Activated CD4-positive, CD25-positive, alpha-beta regulatory T cell treated with anti-CD3 and anti-CD28 coated beads, Interleukin-2, amount 50 U/mL, for 24 hours (primary cell): ENCODE data around the gene CSMD2.

Source experiments
- ATAC-seq, 2 donors: fragments of 150-1000 bp; cut with Tn5 transposase; one replicate each; pipeline ENCODE4 v1.10.0; 2021; ENCODE audit warnings: mild to moderate bottlenecking in 1 of 2, moderate library complexity in 1 of 2

The CSMD2 gene

DNA sequence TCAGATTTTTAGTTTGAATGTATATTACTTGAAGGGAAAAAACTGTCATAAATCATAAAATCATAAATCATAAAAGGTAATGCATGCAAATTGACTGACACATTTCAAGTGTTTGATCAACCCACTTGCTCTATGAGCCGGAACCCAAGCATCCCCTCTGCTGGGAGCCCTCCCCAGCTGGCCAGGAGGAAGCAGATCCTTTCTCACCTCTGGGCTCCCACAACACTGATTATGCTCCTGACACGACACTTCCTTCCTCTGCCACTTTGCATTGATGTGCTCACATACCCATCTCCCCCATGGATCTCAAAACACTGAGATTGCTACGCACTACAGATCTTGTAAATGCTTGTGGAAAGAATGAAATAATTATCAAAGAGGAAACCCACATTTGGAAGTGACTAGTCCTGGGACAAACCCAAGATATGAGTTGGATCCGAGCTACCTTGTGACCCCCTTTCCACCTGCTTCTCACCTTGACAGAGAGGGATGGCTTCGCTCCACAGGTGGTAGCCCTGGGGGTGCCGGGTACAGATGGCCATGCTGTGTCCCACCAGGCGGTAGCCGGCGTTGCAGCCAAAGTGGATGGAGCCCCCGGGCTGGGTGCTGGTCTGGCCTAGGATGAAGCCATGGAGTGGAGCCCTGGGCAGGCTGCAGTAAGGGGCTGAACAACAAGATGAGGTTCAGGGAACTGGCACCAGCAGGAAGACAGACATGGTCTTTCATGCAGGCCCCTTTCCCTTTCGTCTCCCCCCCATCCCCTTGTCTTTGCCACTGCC lies 588.0 kb downstream of the CSMD2 start:
- no peak for ATAC-seq

GRCh38 chr1:33575324-33575879 lies 589.6 kb downstream of the CSMD2 start:
- ATAC-seq = no peak

DNA sequence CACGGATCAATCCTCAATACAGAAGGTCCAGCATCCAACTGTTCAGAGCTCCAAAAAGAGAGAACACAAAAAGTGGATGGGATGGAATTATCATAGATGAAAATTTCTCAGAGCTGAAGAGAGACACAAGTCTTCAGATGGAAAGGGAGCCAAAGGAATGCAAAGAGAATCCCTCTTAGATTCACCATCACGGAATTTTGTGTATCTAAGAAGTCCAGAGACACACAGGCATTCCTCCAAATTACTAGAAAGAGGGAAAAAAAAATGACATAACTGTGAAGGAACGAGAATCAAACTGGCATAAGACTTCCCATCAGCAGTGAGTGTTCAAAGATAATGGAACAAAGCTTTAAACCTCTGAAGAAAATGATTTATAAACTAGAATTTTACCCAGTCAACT lies 591.4 kb downstream of the CSMD2 start:
- no peak for ATAC-seq

GRCh38 chr1:33572387-33572786 lies 592.6 kb downstream of the CSMD2 start:
- ATAC-seq = no peak

DNA sequence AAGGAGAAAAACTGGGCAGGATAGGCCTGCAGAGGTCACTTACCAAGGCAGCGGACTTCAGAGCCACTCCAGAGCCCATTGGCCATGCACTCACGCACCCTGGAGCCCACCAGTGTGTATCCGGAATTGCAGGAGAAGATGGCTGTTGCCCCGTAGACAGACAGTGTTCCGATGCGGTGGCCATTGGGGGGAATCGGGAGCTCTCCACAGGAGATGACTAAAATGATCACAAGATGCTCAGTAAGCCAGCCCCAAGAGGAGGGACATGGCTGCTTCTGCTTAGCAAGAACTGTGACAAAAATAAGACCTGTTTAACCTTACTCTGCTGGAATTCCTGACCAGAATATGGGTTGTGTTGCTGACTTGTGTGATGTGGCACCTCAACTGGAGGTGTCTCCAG lies 595.7 kb downstream of the CSMD2 start:
- ATAC-seq = no peak

- no peak for ATAC-seq
Measured at GRCh38 chr1:33563699-33564098, 601.3 kb downstream of the CSMD2 start.

- no peak for ATAC-seq
Measured at GRCh38 chr1:33562563-33562962, 602.5 kb downstream of the CSMD2 start.

DNA sequence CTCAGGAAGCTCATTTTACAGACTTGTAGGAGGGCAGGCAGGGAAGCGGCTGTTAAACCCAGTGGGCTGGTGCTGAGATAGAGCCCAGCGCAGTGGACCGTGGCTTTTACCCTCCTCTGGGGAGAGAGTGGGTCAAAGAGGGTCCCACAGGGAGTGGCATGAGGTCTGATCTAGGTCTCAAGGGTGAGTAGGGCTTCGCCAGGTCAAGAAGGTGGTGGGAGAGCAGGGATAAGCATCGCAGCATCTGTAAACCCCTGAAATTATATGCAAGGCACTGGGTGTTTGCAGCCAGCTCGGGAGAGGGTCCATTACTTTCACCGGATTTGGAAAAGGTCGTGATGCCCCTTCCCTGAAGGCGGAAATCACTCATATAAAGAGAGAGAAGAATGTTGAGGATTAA lies 603.5 kb downstream of the CSMD2 start:
- ATAC-seq = no peak

DNA sequence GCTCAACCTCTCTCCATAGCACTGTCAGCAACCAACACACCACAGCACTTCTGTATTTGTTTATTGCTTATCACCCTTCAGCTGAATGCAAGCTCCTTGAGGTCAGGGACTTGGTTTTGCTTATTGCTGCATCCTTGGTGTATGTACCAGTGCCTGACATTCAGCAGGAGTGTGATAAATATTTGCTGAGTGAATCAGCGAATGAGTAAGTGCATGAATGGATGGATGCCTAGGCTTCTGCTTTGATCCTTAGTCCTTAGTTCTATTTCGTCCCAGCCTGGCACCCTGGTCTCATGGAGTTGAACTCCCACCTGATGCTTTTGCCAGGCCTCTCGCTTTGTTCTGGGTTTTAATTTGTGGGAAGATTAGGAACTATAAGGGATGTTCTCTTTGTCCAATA lies 604.4 kb downstream of the CSMD2 start:
- no peak for ATAC-seq

DNA sequence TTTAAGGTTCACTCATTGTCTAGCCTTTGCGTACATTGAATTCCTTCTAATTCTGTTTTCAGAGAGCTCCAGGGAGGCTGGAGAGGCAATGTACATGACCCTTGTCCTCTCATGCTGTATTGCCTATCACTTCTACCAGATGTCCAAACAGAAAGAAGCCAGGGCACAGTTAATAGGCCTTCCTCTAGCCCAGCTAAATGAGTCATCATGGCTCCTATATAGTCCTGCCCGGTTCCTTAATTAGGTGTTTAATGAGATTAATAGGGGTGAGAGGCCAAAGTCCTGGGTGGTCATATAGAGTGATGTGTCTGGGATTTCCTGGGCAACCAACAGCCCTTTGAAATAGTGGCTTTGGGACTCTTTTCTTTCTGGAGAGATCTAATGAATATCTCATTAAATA lies 616.3 kb downstream of the CSMD2 start:
- no peak for ATAC-seq

GRCh38 chr1:33548319-33548718 lies 616.7 kb downstream of the CSMD2 start:
- no peak for ATAC-seq

DNA sequence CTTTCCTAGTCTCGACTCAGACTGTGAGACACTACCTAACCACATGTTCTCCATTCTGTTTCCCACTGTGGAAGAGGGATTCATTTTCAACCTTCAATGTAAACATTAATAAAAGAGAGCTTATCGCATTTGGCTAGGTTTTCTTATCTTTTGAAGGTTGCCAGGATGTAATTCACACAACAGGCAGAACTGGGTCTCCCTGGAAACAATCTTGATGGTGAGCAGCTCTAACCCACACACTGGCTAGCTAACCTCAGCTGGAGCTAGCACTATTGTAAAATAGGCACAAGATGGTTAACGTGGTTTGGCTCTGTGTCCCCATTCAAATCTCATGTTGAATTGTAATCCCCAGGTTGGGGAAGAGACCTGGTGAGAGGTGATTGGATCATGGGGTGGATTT lies 617.5 kb downstream of the CSMD2 start:
- no peak for ATAC-seq

DNA sequence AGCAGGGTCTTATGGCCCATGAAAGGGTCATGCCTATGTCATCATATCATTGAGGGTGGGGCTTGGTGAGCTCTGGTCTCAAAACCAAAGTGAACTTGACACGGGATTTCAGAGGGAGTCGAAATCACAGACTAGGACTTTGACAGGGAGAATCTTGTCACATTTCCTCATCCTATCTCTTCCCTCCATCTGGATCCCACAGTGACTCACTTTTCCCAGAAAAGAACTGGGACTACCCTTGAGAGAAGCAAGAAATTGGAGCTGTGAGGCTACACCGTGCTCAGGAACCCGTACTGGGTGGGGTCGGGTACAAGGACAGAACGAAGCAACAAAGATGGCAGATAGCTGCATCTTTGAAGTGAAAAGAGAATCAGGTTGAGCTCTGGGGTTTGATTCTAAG lies 623.1 kb downstream of the CSMD2 start:
- no peak for ATAC-seq

GRCh38 chr1:33537885-33538284 lies 627.1 kb downstream of the CSMD2 start:
- ATAC-seq = no peak

GRCh38 chr1:33535334-33535733 lies 629.7 kb downstream of the CSMD2 start:
- no peak for ATAC-seq

DNA sequence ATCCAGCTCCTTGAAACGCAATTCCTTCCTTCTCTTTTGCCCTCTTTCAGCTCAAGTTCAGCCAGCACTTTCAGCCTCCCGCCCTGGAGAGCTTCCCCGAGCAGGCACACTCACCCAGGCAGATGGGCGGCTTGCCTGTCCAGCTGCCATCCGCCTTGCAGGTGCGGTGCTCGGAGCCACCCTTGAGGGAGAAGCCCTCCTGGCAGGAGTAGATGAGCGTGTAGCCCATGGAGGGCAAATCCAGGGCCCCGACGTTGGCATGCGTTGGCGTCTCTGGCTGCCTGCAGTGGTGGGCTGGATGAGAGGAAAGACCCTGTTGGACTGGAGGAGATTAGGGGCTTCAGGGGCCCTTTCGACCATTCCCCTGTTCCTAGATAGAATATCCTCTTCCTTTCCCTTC lies 632.1 kb downstream of the CSMD2 start:
- no peak for ATAC-seq

GRCh38 chr1:33532250-33532649 lies 632.8 kb downstream of the CSMD2 start:
- no peak for ATAC-seq

GRCh38 chr1:33529957-33530356 lies 635.1 kb downstream of the CSMD2 start:
- ATAC-seq = no peak

- no peak for ATAC-seq
Measured at GRCh38 chr1:33527934-33528333, 637.1 kb downstream of the CSMD2 start.

- no peak for ATAC-seq
Measured at GRCh38 chr1:33524586-33524985, 640.4 kb downstream of the CSMD2 start.

DNA sequence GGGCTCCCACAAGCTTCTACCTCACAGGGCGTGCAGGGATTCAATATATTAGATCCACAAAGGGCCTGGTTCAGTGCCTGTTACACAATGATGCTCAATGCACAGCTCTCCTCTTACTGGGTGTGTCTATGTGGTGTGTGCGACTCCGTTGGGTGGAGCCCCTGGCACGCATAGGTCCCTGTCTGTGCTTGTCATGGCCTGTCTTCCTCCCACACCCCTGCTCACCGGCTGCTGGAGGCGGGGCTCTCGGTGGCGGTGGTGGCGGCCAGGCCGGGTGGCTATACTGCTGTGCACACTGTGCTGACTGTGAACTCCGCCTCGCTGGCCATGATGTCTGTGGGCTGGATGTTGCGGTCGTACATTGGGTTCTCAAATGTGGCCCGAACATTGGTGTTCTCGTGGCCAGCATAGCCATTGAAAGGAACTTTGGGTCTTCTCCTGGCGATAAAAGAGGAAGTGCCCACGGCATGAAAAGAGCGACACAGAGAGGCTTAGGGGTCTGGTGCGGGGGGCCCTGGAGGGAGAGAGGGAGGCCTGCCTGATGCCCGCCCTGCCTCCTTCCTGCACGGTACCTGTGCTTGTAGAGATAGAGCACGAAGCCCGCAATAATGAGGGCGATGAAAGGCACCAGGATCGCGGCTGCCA lies 645.7 kb downstream of the CSMD2 start:
- no peak for ATAC-seq

GRCh38 chr1:33517596-33518250 lies 647.3 kb downstream of the CSMD2 start:
- no peak for ATAC-seq

- ATAC-seq = no peak
Measured at GRCh38 chr1:33516891-33517567, 648.0 kb downstream of the CSMD2 start.
